ENCODE data around the gene FOXN3.

DNA sequence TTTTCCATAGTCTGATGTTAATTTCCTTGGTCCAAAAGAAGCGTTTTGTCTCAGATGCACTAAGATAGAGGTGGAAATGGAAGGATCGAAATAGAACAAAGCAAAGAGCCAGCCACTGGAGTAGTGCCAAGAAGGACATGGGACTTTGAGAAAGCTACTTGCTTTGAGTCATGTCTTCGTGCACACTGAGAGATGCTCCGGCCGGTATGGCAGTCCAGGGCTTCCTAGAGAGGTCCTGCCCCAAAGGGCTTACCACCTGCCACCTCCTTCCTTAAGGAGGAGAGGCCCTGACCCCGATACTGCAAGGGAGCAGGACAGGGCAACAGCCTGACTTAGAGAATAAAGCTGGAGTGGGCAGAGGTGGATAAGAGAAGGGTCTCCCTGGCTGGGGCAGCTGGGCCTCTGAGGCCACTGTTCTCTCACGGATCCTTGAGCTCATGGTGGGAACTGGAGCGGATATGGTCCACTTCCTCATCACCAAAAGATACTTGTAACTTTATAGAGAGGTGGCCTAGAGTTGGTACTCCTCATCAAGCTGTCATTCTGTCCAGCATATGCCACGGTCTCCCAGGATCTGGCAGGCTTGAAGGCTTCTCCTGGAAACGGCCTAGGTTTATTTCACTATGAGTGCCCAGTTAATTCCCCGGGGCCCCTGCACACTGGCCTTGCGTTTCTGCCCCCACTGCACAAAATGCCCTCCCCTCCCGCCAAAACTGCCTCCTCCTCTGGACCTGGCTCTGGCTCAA is 57.4 kb downstream of the FOXN3 start:
- no peak for TF ChIP-seq POLR2A (IDR thresholded peaks at IDR 0.05; ENCODE audit: low read length)
- no peak for TF ChIP-seq RFX5 (IDR thresholded peaks at IDR 0.05)
- TF ChIP-seq, protein P1, sequence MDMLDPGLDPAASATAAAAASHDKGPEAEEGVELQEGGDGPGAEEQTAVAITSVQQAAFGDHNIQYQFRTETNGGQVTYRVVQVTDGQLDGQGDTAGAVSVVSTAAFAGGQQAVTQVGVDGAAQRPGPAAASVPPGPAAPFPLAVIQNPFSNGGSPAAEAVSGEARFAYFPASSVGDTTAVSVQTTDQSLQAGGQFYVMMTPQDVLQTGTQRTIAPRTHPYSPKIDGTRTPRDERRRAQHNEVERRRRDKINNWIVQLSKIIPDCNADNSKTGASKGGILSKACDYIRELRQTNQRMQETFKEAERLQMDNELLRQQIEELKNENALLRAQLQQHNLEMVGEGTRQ (IDR thresholded peaks at IDR 0.05), result no peak
- TF ChIP-seq JUN (IDR thresholded peaks at IDR 0.05), result no peak
- no peak for TF ChIP-seq CTCF (IDR thresholded peaks at IDR 0.05)
- TF ChIP-seq MAZ (IDR thresholded peaks at IDR 0.05; ENCODE audit: borderline replicate concordance, low read depth, low read length), result no peak
- TF ChIP-seq, protein P2, sequence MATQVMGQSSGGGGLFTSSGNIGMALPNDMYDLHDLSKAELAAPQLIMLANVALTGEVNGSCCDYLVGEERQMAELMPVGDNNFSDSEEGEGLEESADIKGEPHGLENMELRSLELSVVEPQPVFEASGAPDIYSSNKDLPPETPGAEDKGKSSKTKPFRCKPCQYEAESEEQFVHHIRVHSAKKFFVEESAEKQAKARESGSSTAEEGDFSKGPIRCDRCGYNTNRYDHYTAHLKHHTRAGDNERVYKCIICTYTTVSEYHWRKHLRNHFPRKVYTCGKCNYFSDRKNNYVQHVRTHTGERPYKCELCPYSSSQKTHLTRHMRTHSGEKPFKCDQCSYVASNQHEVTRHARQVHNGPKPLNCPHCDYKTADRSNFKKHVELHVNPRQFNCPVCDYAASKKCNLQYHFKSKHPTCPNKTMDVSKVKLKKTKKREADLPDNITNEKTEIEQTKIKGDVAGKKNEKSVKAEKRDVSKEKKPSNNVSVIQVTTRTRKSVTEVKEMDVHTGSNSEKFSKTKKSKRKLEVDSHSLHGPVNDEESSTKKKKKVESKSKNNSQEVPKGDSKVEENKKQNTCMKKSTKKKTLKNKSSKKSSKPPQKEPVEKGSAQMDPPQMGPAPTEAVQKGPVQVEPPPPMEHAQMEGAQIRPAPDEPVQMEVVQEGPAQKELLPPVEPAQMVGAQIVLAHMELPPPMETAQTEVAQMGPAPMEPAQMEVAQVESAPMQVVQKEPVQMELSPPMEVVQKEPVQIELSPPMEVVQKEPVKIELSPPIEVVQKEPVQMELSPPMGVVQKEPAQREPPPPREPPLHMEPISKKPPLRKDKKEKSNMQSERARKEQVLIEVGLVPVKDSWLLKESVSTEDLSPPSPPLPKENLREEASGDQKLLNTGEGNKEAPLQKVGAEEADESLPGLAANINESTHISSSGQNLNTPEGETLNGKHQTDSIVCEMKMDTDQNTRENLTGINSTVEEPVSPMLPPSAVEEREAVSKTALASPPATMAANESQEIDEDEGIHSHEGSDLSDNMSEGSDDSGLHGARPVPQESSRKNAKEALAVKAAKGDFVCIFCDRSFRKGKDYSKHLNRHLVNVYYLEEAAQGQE (IDR thresholded peaks at IDR 0.05), result no peak
- no peak for TF ChIP-seq EP300 (IDR thresholded peaks at IDR 0.05)
- TF ChIP-seq, protein P3, sequence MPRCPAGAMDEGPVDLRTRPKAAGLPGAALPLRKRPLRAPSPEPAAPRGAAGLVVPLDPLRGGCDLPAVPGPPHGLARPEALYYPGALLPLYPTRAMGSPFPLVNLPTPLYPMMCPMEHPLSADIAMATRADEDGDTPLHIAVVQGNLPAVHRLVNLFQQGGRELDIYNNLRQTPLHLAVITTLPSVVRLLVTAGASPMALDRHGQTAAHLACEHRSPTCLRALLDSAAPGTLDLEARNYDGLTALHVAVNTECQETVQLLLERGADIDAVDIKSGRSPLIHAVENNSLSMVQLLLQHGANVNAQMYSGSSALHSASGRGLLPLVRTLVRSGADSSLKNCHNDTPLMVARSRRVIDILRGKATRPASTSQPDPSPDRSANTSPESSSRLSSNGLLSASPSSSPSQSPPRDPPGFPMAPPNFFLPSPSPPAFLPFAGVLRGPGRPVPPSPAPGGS (IDR thresholded peaks at IDR 0.05), result no peak
- no peak for TF ChIP-seq HOXB13 (CRISPR knock-in tag; IDR thresholded peaks at IDR 0.05; ENCODE audit: low read depth)
- no peak for TF ChIP-seq MAFK (IDR thresholded peaks at IDR 0.05; ENCODE audit: partially characterized antibody)
- no peak for TF ChIP-seq MYC (IDR thresholded peaks at IDR 0.05; ENCODE audit: borderline replicate concordance, low read length)
- TF ChIP-seq, protein P4, sequence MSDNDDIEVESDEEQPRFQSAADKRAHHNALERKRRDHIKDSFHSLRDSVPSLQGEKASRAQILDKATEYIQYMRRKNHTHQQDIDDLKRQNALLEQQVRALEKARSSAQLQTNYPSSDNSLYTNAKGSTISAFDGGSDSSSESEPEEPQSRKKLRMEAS (IDR thresholded peaks at IDR 0.05), result no peak
